Activated naive CD4-positive, alpha-beta T cell treated with Interleukin-2 at 50 U/mL for 16 hours (primary cell): ENCODE data around the gene IKZF2.
"Not testable (repeated sequence)": the region's sequence is repeated elsewhere in the genome, so short reads cannot be mapped to it uniquely, and the experiment has no call there.

Source experiments
- DNase-seq: peaks from one replicate; pipeline ENCODE4 v3.0.0-alpha.2; 2020

The IKZF2 gene

GRCh38 chr2:213032607-213033006, 118.8 kb downstream of the IKZF2 start:
- no peak for DNase-seq

- no peak for DNase-seq
Observed at GRCh38 chr2:213022987-213023386, 128.4 kb downstream of the IKZF2 start.

GRCh38 chr2:213021971-213022899, 129.2 kb downstream of the IKZF2 start:
- peak; percentile 9 for DNase-seq

GRCh38 chr2:213020913-213021312, 130.5 kb downstream of the IKZF2 start:
- not testable (repeated sequence) for DNase-seq

GRCh38 chr2:213020268-213020667, 131.1 kb downstream of the IKZF2 start:
- no peak for DNase-seq

- DNase-seq: no peak
Observed at GRCh38 chr2:213019368-213019767, 132.0 kb downstream of the IKZF2 start.

- DNase-seq: no peak
Observed at GRCh38 chr2:213018340-213018901, 133.0 kb downstream of the IKZF2 start.

GRCh38 chr2:213017404-213017803, 134.0 kb downstream of the IKZF2 start:
- DNase-seq: no peak

GRCh38 chr2:213016984-213017351, 134.4 kb downstream of the IKZF2 start:
- no peak for DNase-seq

GRCh38 chr2:213016166-213016983, 135.0 kb downstream of the IKZF2 start:
- DNase-seq: no peak

- DNase-seq: peak; percentile 35
Observed at GRCh38 chr2:213015387-213016165, 135.8 kb downstream of the IKZF2 start.

GRCh38 chr2:213013979-213014378, 137.4 kb downstream of the IKZF2 start:
- no peak for DNase-seq

- DNase-seq: no peak
Observed at GRCh38 chr2:213011505-213011904, 139.9 kb downstream of the IKZF2 start.

- no peak for DNase-seq
Observed at GRCh38 chr2:213010106-213010779, 141.2 kb downstream of the IKZF2 start.

GRCh38 chr2:213007290-213007838, 144.0 kb downstream of the IKZF2 start:
- DNase-seq: no peak

- DNase-seq: no peak
Observed at GRCh38 chr2:213004197-213004821, 147.1 kb downstream of the IKZF2 start.

- DNase-seq: no peak
Observed at GRCh38 chr2:213002383-213002782, 149.0 kb downstream of the IKZF2 start.

GRCh38 chr2:213001297-213001910, 150.0 kb downstream of the IKZF2 start:
- DNase-seq: no peak

- DNase-seq: no peak
Observed at GRCh38 chr2:212998626-212999359, 152.6 kb downstream of the IKZF2 start.

GRCh38 chr2:212997526-212998020, 153.8 kb downstream of the IKZF2 start:
- DNase-seq: no peak
